ENCODE measurements around the gene GP5.

Gene GP5

DNA sequence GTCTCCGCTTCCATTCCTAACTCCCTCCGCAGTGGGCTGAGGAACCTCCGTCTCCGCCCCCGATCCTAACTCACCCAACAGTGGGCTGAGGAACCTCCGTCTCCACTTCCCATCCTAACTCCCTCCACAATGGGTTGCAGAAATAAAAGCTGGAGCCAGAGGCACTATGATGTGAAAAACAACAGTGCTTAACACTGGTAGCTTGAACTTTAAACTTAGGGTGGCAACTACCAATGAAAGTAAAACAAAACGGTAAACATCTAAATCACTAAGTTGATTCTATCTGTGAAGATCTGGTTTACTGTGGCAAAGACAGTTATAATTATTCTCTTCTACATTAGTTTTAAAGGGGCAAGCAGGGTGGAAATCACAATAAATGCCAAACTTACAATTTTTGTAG, 25.9 kb upstream of the GP5 start:
- Histone ChIP-seq H3K27ac (ENCODE audit: low read depth, low read length, severe bottlenecking) (no peak overlapping the region), H3K36me3 (ENCODE audit: control insufficient read depth, insufficient read depth, low read length) (peaks cover 57% of the 10 kb centered on the region), H3K9me3 (ENCODE audit: control insufficient read depth, low read length) (no peaks in the 10 kb centered on the region), H3K4me1 (ENCODE audit: control insufficient read depth, insufficient read depth, low read length, poor library complexity, severe bottlenecking) (no peaks in the 10 kb centered on the region), H3K4me3 (ENCODE audit: extremely low read depth, insufficient read depth, low read length, poor library complexity, severe bottlenecking) (no peak overlapping the region)
- WGBS, 2 experiments (ENCODE audit: insufficient coverage in 2 of 2): 90 to 100% methylated on average over 2 of the region's 7 CpGs

DNA sequence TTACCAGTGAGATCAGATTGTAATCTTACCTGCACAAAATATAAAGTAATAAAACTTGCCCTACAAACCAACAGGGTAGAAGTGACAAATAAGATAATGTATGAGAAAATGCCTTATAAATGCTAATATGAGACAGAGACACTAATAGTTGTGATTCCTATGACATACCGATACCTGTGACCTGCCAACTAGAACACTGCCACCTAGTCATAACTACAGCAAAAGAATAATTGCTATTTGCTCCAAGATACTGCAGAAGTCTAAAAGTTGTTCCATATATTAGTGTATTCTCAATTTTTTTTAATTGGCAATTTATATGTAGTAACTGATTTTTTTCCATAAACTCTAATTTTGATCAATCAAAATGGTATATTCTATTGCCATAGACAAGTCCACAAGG, 25.3 kb upstream of the GP5 start:
- Histone ChIP-seq H3K9me3 (ENCODE audit: control insufficient read depth, low read length) (no peaks in the 10 kb centered on the region), H3K4me1 (ENCODE audit: control insufficient read depth, insufficient read depth, low read length, poor library complexity, severe bottlenecking) (no peaks in the 10 kb centered on the region), H3K27ac (ENCODE audit: low read depth, low read length, severe bottlenecking) (no peak overlapping the region), H3K4me3 (ENCODE audit: extremely low read depth, insufficient read depth, low read length, poor library complexity, severe bottlenecking) (no peak overlapping the region), H3K36me3 (ENCODE audit: control insufficient read depth, insufficient read depth, low read length) (peaks cover 55% of the 10 kb centered on the region)
- no CpG with 5 or more reads among the region's 1 CpG for WGBS, 2 experiments (ENCODE audit: insufficient coverage in 2 of 2)

DNA sequence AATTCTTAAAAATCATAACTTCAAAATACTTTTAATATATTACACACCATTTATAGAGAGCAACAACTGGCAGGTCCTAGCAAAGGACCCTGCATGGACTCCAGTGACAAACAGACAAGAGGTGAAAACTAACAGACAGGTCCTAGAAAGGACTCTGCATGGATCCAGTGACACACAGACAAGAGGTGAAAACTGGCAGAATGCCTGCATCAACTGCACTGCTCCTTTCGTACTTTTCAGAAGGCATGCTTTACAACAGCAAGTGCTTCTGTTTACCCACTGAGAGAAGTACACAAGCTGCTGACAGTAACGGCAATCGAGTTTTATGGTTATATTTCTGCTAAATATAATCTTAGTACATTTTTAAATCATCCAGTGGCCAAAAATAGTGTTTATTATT, 24.3 kb upstream of the GP5 start:
- WGBS, 2 experiments (ENCODE audit: insufficient coverage in 2 of 2): 89 to 100% methylated on average over 1 of the region's 3 CpGs
- Histone ChIP-seq H3K36me3 (ENCODE audit: control insufficient read depth, insufficient read depth, low read length) (peaks cover 58% of the 10 kb centered on the region), H3K4me1 (ENCODE audit: control insufficient read depth, insufficient read depth, low read length, poor library complexity, severe bottlenecking) (no peaks in the 10 kb centered on the region), H3K9me3 (ENCODE audit: control insufficient read depth, low read length) (no peaks in the 10 kb centered on the region), H3K27ac (ENCODE audit: low read depth, low read length, severe bottlenecking) (no peak overlapping the region), H3K4me3 (ENCODE audit: extremely low read depth, insufficient read depth, low read length, poor library complexity, severe bottlenecking) (no peak overlapping the region)

DNA sequence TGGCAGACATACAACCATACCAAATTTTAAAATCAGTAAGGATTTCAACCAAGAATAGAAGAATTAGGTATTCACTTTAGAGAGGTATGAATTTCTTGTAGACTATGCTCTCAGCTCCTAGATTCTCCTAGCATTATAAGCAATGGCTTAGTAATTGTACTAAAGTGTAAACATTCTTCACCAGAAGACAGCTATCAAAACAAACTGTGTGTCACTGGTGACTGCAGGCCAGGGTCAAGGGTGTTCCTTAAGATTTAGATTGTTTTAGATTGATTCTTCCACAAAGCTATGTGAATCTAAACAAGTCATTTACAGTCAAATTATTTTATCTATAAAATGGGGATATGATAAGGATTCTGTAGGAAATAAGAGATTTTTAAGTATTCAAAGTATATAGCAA, 23.1 kb upstream of the GP5 start:
- Histone ChIP-seq H3K36me3 (ENCODE audit: control insufficient read depth, insufficient read depth, low read length) (peaks cover 60% of the 10 kb centered on the region), H3K4me3 (ENCODE audit: extremely low read depth, insufficient read depth, low read length, poor library complexity, severe bottlenecking) (no peak overlapping the region), H3K4me1 (ENCODE audit: control insufficient read depth, insufficient read depth, low read length, poor library complexity, severe bottlenecking) (no peaks in the 10 kb centered on the region), H3K27ac (ENCODE audit: low read depth, low read length, severe bottlenecking) (no peak overlapping the region), H3K9me3 (ENCODE audit: control insufficient read depth, low read length) (no peaks in the 10 kb centered on the region)

- Histone ChIP-seq H3K4me3 (ENCODE audit: extremely low read depth, insufficient read depth, low read length, poor library complexity, severe bottlenecking) (no peak overlapping the region), H3K27ac (ENCODE audit: low read depth, low read length, severe bottlenecking) (no peak overlapping the region), H3K4me1 (ENCODE audit: control insufficient read depth, insufficient read depth, low read length, poor library complexity, severe bottlenecking) (no peaks in the 10 kb centered on the region), H3K36me3 (ENCODE audit: control insufficient read depth, insufficient read depth, low read length) (peaks cover 54% of the 10 kb centered on the region), H3K9me3 (ENCODE audit: control insufficient read depth, low read length) (no peaks in the 10 kb centered on the region)
- WGBS, 2 experiments (ENCODE audit: insufficient coverage in 2 of 2): 91 to 100% methylated on average over 1 of the region's 2 CpGs
Observed at GRCh38 chr3:194418671-194419070, 19.6 kb upstream of the GP5 start.

DNA sequence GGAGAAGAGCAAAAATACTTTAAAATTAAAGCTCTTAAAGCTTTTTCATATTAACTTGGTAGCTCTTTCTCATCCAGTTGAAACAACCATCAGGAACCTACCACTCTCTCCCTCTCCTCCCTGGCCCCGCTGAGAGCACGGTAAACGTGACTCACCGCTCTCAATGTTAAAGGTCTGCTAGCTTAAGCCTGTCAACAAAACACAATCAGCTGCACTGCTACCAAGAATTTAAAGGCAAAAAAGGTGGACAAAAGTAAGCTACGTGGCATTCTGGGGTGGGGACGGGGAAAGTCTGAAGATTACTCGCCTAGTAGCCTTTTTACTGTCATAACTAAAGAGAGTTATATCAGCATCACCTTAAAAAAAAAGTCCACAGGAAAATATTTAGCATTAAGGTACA, 8.4 kb upstream of the GP5 start:
- peaks cover 28% of the 10 kb centered on the region for H3K36me3 ChIP-seq (ENCODE audit: control insufficient read depth, insufficient read depth, low read length)

GRCh38 chr3:194405766-194406165, 6.7 kb upstream of the GP5 start:
- Histone ChIP-seq H3K9me3 (ENCODE audit: control insufficient read depth, low read length) (no peaks in the 10 kb centered on the region), H3K4me3 (ENCODE audit: extremely low read depth, insufficient read depth, low read length, poor library complexity, severe bottlenecking) (no peak overlapping the region), H3K4me1 (ENCODE audit: control insufficient read depth, insufficient read depth, low read length, poor library complexity, severe bottlenecking) (no peaks in the 10 kb centered on the region), H3K27ac (ENCODE audit: low read depth, low read length, severe bottlenecking) (no peak overlapping the region), H3K36me3 (ENCODE audit: control insufficient read depth, insufficient read depth, low read length) (peaks cover 23% of the 10 kb centered on the region)
- WGBS, 2 experiments (ENCODE audit: insufficient coverage in 2 of 2): 100% methylated on average over 1 of the region's 2 CpGs

More for the DNA sequence above, 8.4 kb upstream of the GP5 start:
- Histone ChIP-seq H3K4me3 (ENCODE audit: extremely low read depth, insufficient read depth, low read length, poor library complexity, severe bottlenecking) (no peak overlapping the region), H3K9me3 (ENCODE audit: control insufficient read depth, low read length) (no peaks in the 10 kb centered on the region), H3K4me1 (ENCODE audit: control insufficient read depth, insufficient read depth, low read length, poor library complexity, severe bottlenecking) (no peaks in the 10 kb centered on the region), H3K27ac (ENCODE audit: low read depth, low read length, severe bottlenecking) (no peak overlapping the region)
- WGBS, 2 experiments (ENCODE audit: insufficient coverage in 2 of 2): 86 to 100% methylated on average over 2 to 4 of the region's 7 CpGs

DNA sequence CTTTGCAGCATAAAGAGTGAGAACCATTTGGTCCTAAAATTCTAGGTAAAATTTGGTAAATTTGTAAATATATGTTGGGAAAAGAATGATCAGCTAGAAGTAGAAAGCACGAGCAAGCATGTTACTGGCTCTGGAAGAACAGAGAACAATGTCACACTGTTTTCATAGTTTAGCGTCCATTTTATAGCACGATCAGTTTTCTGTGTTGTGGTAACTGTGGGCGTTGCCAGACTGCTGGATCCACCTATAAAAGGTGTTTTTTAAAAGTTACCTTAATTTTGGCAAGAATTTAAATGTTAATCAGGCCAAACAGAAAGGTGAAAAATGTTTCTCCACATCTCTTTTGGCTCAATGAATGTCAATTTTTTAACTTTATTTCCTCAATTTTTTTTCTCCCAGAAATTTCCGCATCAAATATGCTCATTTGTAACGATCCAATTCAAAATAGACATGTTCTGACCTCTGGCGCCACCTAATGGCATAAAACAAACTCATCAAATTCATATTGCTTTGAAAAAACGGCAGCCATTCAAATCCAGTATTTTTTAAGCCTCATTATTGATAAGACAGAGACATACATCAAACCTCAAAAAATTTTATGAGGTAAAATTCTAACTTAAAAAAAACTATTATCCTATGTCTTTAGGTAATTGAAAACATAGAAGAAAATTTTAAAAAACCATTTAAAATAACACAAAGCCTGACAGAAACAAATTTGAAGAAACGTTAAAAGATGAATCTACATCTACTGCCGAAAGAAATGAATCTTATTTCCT, 5.5 kb upstream of the GP5 start:
- H3K4me3 ChIP-seq (ENCODE audit: extremely low read depth, insufficient read depth, low read length, poor library complexity, severe bottlenecking): no peak overlapping the region
- 54 to 68% methylated on average over 5 to 6 of the region's 10 CpGs for WGBS, 2 experiments (ENCODE audit: insufficient coverage in 2 of 2)
- no peak overlapping the region for H3K27ac ChIP-seq (ENCODE audit: low read depth, low read length, severe bottlenecking)
- H3K9me3 ChIP-seq (ENCODE audit: control insufficient read depth, low read length): no peaks in the 10 kb centered on the region
- H3K4me1 ChIP-seq (ENCODE audit: control insufficient read depth, insufficient read depth, low read length, poor library complexity, severe bottlenecking): no peaks in the 10 kb centered on the region
- peaks cover 23% of the 10 kb centered on the region for H3K36me3 ChIP-seq (ENCODE audit: control insufficient read depth, insufficient read depth, low read length)

DNA sequence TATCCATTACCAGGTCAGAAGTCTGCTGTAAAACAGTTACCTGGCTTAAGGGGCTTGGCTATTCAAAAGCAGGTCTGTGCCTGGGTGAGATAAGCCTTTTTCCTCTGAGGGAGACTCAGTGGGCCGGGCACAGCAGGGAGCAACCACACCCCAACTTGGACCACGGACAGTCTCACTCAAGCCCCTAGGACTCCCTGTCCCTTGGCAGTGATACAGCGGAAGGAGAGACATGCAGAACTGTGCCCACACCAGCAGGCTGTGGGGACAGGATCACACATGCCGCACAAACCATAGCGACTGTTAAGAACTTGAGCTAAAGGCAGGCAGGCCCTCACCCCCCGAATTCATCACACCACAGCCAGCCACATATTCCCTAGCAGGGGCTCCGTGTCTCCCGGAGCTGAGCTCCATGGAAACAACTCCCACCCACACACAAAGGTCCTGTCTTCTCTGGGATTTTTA, 2.8 kb upstream of the GP5 start:
- H3K4me1 ChIP-seq (ENCODE audit: control insufficient read depth, insufficient read depth, low read length, poor library complexity, severe bottlenecking): peaks cover 3% of the 10 kb centered on the region
- H3K27ac ChIP-seq (ENCODE audit: low read depth, low read length, severe bottlenecking): no peak overlapping the region
- WGBS, 2 experiments (ENCODE audit: insufficient coverage in 2 of 2): 87 to 88% methylated on average over 7 to 8 of the region's 8 CpGs
- no peak overlapping the region for H3K4me3 ChIP-seq (ENCODE audit: extremely low read depth, insufficient read depth, low read length, poor library complexity, severe bottlenecking)
- peaks cover 14% of the 10 kb centered on the region for H3K36me3 ChIP-seq (ENCODE audit: control insufficient read depth, insufficient read depth, low read length)
- H3K9me3 ChIP-seq (ENCODE audit: control insufficient read depth, low read length): no peaks in the 10 kb centered on the region

- no peaks in the 10 kb centered on the region for H3K9me3 ChIP-seq (ENCODE audit: control insufficient read depth, low read length)
- peaks cover 14% of the 10 kb centered on the region for H3K36me3 ChIP-seq (ENCODE audit: control insufficient read depth, insufficient read depth, low read length)
- no peak overlapping the region for H3K27ac ChIP-seq (ENCODE audit: low read depth, low read length, severe bottlenecking)
- WGBS, 2 experiments (ENCODE audit: insufficient coverage in 2 of 2): 86 to 90% methylated on average over 6 to 9 of the region's 9 CpGs
- H3K4me1 ChIP-seq (ENCODE audit: control insufficient read depth, insufficient read depth, low read length, poor library complexity, severe bottlenecking): peaks cover 9% of the 10 kb centered on the region
- H3K4me3 ChIP-seq (ENCODE audit: extremely low read depth, insufficient read depth, low read length, poor library complexity, severe bottlenecking): no peak overlapping the region
Observed at GRCh38 chr3:194401346-194401745, 2.3 kb upstream of the GP5 start.

DNA sequence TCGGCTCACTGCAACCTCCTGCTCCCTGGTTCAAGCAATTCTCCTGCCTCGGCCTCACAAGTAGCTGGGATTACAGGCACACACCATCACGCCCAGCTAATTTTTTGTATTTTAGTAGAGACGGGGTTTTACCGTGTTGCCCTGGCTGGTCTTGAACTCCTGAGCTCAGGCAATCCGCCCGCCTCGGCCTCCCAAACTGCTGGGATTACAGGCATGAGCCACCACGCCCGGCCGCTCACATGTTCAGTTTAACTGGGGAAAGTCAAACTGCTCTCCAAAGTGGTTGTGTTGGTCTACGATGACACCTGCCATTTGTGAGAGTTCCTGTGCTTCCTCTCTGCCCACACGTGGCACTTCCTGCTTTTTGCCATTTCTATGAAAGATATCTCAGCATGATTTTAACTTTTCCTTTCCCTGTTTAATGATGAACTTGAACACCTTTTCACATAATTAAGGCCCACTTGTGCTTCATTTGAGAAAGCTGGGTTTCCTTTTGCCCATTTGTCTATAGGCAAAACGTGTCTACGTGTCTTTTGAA, 877 bp upstream of the GP5 start:
- no peak overlapping the region for H3K27ac ChIP-seq (ENCODE audit: low read depth, low read length, severe bottlenecking)
- H3K4me1 ChIP-seq (ENCODE audit: control insufficient read depth, insufficient read depth, low read length, poor library complexity, severe bottlenecking): peaks cover 21% of the 10 kb centered on the region
- H3K4me3 ChIP-seq (ENCODE audit: extremely low read depth, insufficient read depth, low read length, poor library complexity, severe bottlenecking): no peak overlapping the region
- no peaks in the 10 kb centered on the region for H3K9me3 ChIP-seq (ENCODE audit: control insufficient read depth, low read length)
- H3K36me3 ChIP-seq (ENCODE audit: control insufficient read depth, insufficient read depth, low read length): peaks cover 9% of the 10 kb centered on the region
- 94 to 95% methylated on average over 13 of the region's 15 CpGs for WGBS, 2 experiments (ENCODE audit: insufficient coverage in 2 of 2)
